Tibial nerve (tissue), 4 donors: ENCODE measurements around the gene FMNL2. TPM values are rescaled to one million over a fixed set of nuclear protein-coding genes. Genes with fewer than 3 reads are reported as not detected.

Source experiments
- DNase-seq, 2 donors: peaks; one replicate each; pipeline ENCODE4 v3.0.0-alpha.2; 2019; ENCODE audit warnings: low spot score in 2 of 2
- H3K27ac ChIP-seq, 4 donors: fragments of 200-600 bp; sonication (generic) in 3 of 4; one replicate each; pipeline ENCODE4 v1.5.1; 2017 to 2019; ENCODE audit warnings: mild to moderate bottlenecking in 1 of 4
- H3K27me3 ChIP-seq, 2 donors: fragments of 200-600 bp; sonication (generic) in 1 of 2; one replicate each; pipeline versions ENCODE4 v1.5.1 to v1.6.0; 2017 to 2019
- H3K36me3 ChIP-seq, 3 donors: fragments of 200-600 bp; sonication (generic); one replicate each; pipeline ENCODE4 v1.5.1; 2018 to 2019
- H3K4me1 ChIP-seq, 4 donors: fragments of 200-600 bp; sonication (generic) in 3 of 4; one replicate each; pipeline ENCODE4 v1.5.1; 2017 to 2019
- H3K4me3 ChIP-seq, 4 donors: fragments of 200-600 bp; sonication (generic) in 3 of 4; one replicate each; pipeline ENCODE4 v1.5.1; 2017 to 2019; ENCODE audit warnings: mild to moderate bottlenecking in 1 of 4, moderate library complexity in 1 of 4
- H3K9me3 ChIP-seq, 4 donors: fragments of 200-600 bp; sonication (generic) in 3 of 4; one replicate each; pipeline ENCODE4 v1.5.1; 2017 to 2019
- EP300 ChIP-seq, 2 donors: sonication (generic); formaldehyde crosslinking; IDR thresholded peaks; one replicate each; pipeline ENCODE4 v1.6.1; 2017; ENCODE audit warnings: antibody characterized with exemption in 2 of 2, mild to moderate bottlenecking in 1 of 2
- POLR2A ChIP-seq, 2 donors: fragments of 450-650 bp; IDR thresholded peaks; one replicate each; pipeline ENCODE4 v1.6.1; 2017; ENCODE audit warnings: antibody characterized with exemption in 2 of 2, mild to moderate bottlenecking in 2 of 2, moderate library complexity in 2 of 2
- WGBS, 2 donors: methylation state at CpG; one replicate each; pipeline ENCODE4 v1.1.5; 2018; 5-methylcytosine and 5-hydroxymethylcytosine counted together
- total RNA-seq, 4 donors: library from RNA; depleted of rRNA; stranded (reverse); fragments of >200 nt; gene quantifications; one replicate each; pipeline ENCODE4 v1.1.0, GENCODE V29; 2016
- TF ChIP-seq, protein P1 (sequence below), 5 experiments: fragments of 200-600 bp in 3 of 5; fragments of 450-650 bp in 2 of 5; sonication (generic) in 3 of 5; IDR thresholded peaks; one replicate each; pipeline ENCODE4 v1.5.1; 2016 to 2019; ENCODE audit warnings: antibody characterized with exemption in 5 of 5, mild to moderate bottlenecking in 3 of 5, moderate library complexity in 2 of 5

The FMNL2 gene
- total RNA-seq, 4 donors from 2014 or later: 94.5 to 131 (median 98.1) TPM

DNA sequence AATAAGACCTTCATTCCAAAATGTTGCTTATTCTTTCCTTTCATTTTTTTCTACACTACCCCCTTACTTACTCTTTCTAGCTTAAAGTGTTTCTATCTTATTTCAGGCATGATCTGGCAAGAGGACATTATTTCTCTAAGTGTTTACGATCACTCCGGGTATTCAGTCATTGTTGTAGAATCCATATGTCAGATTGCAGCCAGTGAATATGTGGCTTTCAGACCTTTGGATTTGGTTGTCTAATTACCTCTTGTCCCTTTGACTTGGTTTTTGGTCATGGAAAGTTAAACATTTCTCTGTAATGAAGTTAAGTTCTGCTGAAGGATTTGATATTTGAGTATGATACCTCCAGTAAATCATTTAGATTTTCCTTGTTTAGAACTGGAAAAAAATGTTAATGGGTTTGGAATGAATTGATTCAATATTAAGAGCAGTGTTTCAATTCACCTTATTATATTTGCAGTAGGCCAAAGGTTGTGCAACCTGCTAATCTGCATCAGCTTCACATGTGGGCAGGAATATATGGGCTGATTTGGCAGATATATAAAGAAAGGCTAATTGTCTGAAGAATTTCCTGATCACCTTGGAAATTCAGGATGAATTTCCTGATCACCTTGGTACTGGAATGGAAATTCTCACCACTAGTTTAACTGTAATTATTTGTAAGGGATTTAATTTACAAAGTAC is 227.4 kb downstream of the FMNL2 start:
- 69 to 75% methylated on average over 2 of the region's 2 CpGs for WGBS, 2 donors
- no peaks in the 10 kb centered on the region for H3K9me3 ChIP-seq

DNA sequence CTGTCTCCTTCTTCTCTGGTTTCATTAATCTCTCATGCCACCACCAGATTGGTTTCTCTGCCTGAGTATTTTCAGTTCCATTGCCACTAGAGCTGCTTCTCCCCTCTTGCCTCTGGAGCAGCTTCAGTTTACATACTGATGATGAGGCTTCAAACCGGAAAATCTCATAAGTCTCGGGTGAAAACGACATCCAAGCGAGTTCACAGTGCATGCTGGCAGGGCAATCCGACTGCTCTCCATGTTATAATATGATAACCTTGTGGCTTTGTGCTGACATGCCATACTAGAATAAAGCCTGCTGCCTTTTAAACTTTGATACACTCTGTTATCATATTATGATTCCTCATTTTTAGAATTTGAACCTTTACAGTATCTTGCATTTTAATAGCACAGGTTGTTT is 228.8 kb downstream of the FMNL2 start:
- no peaks in the 10 kb centered on the region for H3K9me3 ChIP-seq
- TF ChIP-seq EP300 (IDR thresholded peaks at IDR 0.05) (no peak), POLR2A (IDR thresholded peaks at IDR 0.05) (no peak)
- TF ChIP-seq, protein P1, sequence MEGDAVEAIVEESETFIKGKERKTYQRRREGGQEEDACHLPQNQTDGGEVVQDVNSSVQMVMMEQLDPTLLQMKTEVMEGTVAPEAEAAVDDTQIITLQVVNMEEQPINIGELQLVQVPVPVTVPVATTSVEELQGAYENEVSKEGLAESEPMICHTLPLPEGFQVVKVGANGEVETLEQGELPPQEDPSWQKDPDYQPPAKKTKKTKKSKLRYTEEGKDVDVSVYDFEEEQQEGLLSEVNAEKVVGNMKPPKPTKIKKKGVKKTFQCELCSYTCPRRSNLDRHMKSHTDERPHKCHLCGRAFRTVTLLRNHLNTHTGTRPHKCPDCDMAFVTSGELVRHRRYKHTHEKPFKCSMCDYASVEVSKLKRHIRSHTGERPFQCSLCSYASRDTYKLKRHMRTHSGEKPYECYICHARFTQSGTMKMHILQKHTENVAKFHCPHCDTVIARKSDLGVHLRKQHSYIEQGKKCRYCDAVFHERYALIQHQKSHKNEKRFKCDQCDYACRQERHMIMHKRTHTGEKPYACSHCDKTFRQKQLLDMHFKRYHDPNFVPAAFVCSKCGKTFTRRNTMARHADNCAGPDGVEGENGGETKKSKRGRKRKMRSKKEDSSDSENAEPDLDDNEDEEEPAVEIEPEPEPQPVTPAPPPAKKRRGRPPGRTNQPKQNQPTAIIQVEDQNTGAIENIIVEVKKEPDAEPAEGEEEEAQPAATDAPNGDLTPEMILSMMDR (IDR thresholded peaks at IDR 0.05): no peak
- no peak overlapping the region for H3K4me3 ChIP-seq
- peaks cover 0 to 46% (median 17%) of the 10 kb centered on the region in 4 donors for H3K4me1 ChIP-seq
- 65 to 71% methylated on average over 5 of the region's 5 CpGs for WGBS, 2 donors
- peak overlapping the region in 1 of 4 donors; percentile 13 for H3K27ac ChIP-seq
- no peak for DNase-seq
- no peaks in the 10 kb centered on the region for H3K36me3 ChIP-seq
- H3K27me3 ChIP-seq: no peaks in the 10 kb centered on the region

More for the DNA sequence above, 227.4 kb downstream of the FMNL2 start:
- H3K36me3 ChIP-seq: no peaks in the 10 kb centered on the region
- no peak overlapping the region for H3K4me3 ChIP-seq
- H3K27me3 ChIP-seq: no peaks in the 10 kb centered on the region
- H3K4me1 ChIP-seq: peaks cover 0 to 61% (median 23%) of the 10 kb centered on the region in 4 donors
- no peak for DNase-seq
- H3K27ac ChIP-seq: no peak overlapping the region
- TF ChIP-seq, protein P1 (IDR thresholded peaks at IDR 0.05): no peak

DNA sequence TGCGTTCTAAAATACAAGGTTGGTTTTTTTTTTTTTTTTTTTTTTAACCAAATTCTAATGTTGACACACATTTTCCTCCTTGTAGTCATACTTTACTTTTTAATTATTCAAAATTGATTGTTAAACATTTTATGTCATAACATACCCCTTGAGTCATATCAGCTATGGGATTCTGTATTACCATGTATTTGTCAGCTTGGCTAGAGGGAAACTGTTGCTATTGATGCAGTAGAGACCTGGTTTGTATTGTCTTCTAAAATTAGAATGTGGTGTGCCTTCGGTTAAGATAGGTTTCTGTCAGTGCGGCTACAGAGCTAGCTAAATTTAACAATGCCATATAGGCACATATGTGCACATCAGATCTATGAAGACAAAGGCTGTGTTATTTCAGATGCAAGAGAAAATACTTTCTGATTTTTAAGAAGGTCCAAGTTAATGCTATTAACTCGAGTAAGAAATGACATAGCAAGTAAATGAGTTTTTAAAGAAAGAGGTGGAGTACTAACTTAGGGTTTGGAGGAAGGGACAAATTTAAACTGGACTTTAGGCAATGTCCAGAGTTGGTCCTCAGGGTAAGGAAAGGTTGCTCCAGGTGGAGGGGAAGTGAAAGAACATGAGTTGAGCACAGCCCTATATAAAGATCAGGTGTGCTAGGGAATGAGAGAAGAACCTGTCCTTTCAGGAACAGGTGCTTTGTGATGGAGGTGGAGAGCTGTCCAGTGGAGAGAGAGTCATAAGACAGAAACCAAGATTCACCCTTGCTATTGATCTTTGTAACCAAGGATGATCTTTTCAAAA is 230.0 kb downstream of the FMNL2 start:
- Histone ChIP-seq H3K27me3 (no peaks in the 10 kb centered on the region), H3K27ac (no peak overlapping the region), H3K36me3 (no peaks in the 10 kb centered on the region), H3K4me3 (no peak overlapping the region), H3K4me1 (peaks cover 0 to 36% (median 12%) of the 10 kb centered on the region in 4 donors), H3K9me3 (no peaks in the 10 kb centered on the region)
- WGBS, 2 donors: 86 to 95% methylated on average over 4 of the region's 4 CpGs
- TF ChIP-seq, protein P1 (IDR thresholded peaks at IDR 0.05): no peak
- TF ChIP-seq POLR2A (IDR thresholded peaks at IDR 0.05) (no peak), EP300 (IDR thresholded peaks at IDR 0.05) (no peak)
- DNase-seq: no peak

DNA sequence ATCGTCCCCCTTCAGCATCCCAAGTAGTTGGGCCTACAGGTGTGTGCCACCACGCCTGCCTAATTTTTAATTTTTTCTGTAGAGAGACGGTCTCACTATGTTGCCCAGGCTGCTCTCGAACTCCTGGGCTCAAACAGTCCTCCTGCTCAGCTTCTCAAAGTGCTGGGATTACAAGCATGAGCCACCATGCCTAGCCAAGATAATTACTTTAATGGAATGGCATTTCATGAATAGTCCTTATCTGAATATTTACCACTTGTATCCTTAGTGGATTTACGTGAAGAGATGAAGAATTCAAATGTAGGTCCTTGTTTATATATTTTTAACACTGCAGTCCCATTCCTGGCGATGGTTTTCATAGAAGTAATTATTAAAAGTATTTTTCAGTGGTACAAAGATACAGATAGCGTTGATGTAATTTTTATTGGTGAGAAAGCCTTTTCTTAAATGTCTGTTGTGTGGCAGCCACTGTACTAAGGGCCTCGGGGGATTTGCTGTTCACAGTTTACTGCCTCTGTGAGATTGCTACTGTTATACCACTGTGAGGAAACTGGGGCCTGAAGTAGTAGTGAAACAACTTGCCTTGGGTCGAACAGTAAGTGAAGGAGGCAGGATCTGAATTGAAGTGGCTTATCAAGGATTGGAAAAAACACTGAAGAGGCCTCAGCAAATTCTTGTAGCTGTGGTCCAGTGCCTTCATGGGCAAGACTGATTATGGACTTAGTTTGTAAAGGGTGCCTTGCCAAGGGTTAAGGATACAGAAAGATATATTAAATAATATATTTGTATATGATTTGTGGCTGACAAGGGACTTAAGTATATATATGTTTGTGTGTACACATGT is 231.1 kb downstream of the FMNL2 start:
- Histone ChIP-seq H3K9me3 (no peaks in the 10 kb centered on the region), H3K36me3 (no peaks in the 10 kb centered on the region), H3K27me3 (no peaks in the 10 kb centered on the region), H3K4me3 (no peak overlapping the region), H3K27ac (peak overlapping the region in 1 of 4 donors; percentile 29), H3K4me1 (peaks cover 0 to 36% (median 9%) of the 10 kb centered on the region in 4 donors)
- no peak for DNase-seq
- TF ChIP-seq, protein P1 (IDR thresholded peaks at IDR 0.05): no peak
- TF ChIP-seq EP300 (IDR thresholded peaks at IDR 0.05) (no peak), POLR2A (IDR thresholded peaks at IDR 0.05) (no peak)
- 75 to 82% methylated on average over 9 of the region's 9 CpGs for WGBS, 2 donors
